ENCODE measurements around the gene VSIG4.
"Not testable (repeated sequence)": the region's sequence is repeated elsewhere in the genome, so short reads cannot be mapped to it uniquely, and the experiment has no call there.

Gene VSIG4

DNA sequence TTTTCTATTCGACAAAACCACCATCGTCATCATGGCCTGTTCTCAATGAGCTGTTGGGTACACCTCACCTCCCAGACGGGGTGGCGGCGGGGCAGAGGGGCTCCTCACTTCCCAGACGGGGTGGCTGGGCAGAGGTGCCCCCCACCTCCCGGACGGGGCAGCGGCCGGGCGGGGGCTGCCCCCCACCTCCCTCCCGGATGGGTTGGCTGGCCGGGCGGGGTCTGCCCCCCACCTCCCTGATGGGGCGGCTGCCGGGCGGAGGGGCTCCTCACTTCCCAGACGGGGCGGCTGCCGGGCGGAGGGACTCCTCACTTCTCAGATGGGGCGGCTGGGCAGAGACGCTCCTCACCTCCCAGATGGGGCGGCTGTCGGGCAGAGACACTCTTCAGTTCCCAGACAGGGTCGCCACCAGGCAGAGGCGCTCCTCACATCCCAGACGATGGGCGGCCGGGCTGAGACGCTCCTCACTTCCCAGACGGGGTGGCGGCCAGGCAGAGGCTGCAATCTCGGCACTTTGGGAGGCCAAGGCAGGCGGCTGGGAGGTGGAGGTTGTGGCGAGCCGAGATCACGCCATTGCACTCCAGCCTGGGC, 64.6 kb downstream of the VSIG4 start:
- not testable (repeated sequence) for DNase-seq

Measured in stimulated activated CD4-positive, alpha-beta T cell treated with anti-CD3 and anti-CD28 coated beads, Interleukin-1b, Interleukin-23, amount 100 ng/mL, for 48 hours (primary cell).